Measurements from ENCODE around the gene UBE2J2. TPM values are rescaled to one million over a fixed set of nuclear protein-coding genes. Genes with fewer than 3 reads are reported as not detected.

Gene UBE2J2
- total RNA-seq, 1 donor from 2014 or later: 65.1 TPM

- H3K36me3 Mint-ChIP-seq (ENCODE audit: unreplicated experiment): no peaks in the 10 kb centered on the region
- H3K9me3 Mint-ChIP-seq (ENCODE audit: unreplicated experiment): no peaks in the 10 kb centered on the region
- no peak overlapping the region for H3K27ac Mint-ChIP-seq (ENCODE audit: unreplicated experiment)
- no peak for TF ChIP-seq CTCF (IDR thresholded peaks at IDR 0.05)
- no peak for DNase-seq (ENCODE audit: extremely low spot score, unreplicated experiment)
- no peaks in the 10 kb centered on the region for H3K27me3 Mint-ChIP-seq (ENCODE audit: unreplicated experiment)
- H3K4me3 Mint-ChIP-seq (ENCODE audit: unreplicated experiment): no peak overlapping the region
- H3K4me1 Mint-ChIP-seq (ENCODE audit: unreplicated experiment): peaks cover 8% of the 10 kb centered on the region
Observed at GRCh38 chr1:1244192-1244811, 29.4 kb downstream of the UBE2J2 start.

GRCh38 chr1:1243807-1244191, 29.9 kb downstream of the UBE2J2 start:
- Mint-ChIP-seq H3K27me3 (ENCODE audit: unreplicated experiment) (no peaks in the 10 kb centered on the region), H3K27ac (ENCODE audit: unreplicated experiment) (no peak overlapping the region), H3K4me1 (ENCODE audit: unreplicated experiment) (peaks cover 11% of the 10 kb centered on the region), H3K4me3 (ENCODE audit: unreplicated experiment) (no peak overlapping the region), H3K36me3 (ENCODE audit: unreplicated experiment) (no peaks in the 10 kb centered on the region), H3K9me3 (ENCODE audit: unreplicated experiment) (no peaks in the 10 kb centered on the region)
- no peak for TF ChIP-seq CTCF (IDR thresholded peaks at IDR 0.05)
- no peak for DNase-seq (ENCODE audit: extremely low spot score, unreplicated experiment)

- Mint-ChIP-seq H3K36me3 (ENCODE audit: unreplicated experiment) (no peaks in the 10 kb centered on the region), H3K27ac (ENCODE audit: unreplicated experiment) (no peak overlapping the region), H3K4me1 (ENCODE audit: unreplicated experiment) (peaks cover 12% of the 10 kb centered on the region), H3K4me3 (ENCODE audit: unreplicated experiment) (no peak overlapping the region), H3K9me3 (ENCODE audit: unreplicated experiment) (no peaks in the 10 kb centered on the region), H3K27me3 (ENCODE audit: unreplicated experiment) (no peaks in the 10 kb centered on the region)
- no peak for TF ChIP-seq CTCF (IDR thresholded peaks at IDR 0.05)
- no peak for DNase-seq (ENCODE audit: extremely low spot score, unreplicated experiment)
Observed at GRCh38 chr1:1243266-1243660, 30.4 kb downstream of the UBE2J2 start.

GRCh38 chr1:1242461-1243265, 31.0 kb downstream of the UBE2J2 start:
- no peak overlapping the region for H3K4me3 Mint-ChIP-seq (ENCODE audit: unreplicated experiment)
- no peaks in the 10 kb centered on the region for H3K36me3 Mint-ChIP-seq (ENCODE audit: unreplicated experiment)

More at GRCh38 chr1:1242461-1243265, 31.0 kb downstream of the UBE2J2 start:
- no peak for TF ChIP-seq CTCF (IDR thresholded peaks at IDR 0.05)
- Mint-ChIP-seq H3K27ac (ENCODE audit: unreplicated experiment) (no peak overlapping the region), H3K4me1 (ENCODE audit: unreplicated experiment) (peaks cover 14% of the 10 kb centered on the region), H3K27me3 (ENCODE audit: unreplicated experiment) (no peaks in the 10 kb centered on the region), H3K9me3 (ENCODE audit: unreplicated experiment) (no peaks in the 10 kb centered on the region)
- DNase-seq (ENCODE audit: extremely low spot score, unreplicated experiment): no peak

Measured in osteocyte (in vitro differentiated cells).